MM.1S (cell line): ENCODE results near the gene SMG7.

Experiments
- CTCF ChIP-seq: fragments of 300-600 bp; sonication (generic); IDR thresholded peaks from 2 replicates; pipeline ENCODE4 v1.5.1; 2016; ENCODE audit warnings: antibody characterized with exemption, low read length, mixed read lengths
- EZH2 ChIP-seq: fragments of 300-600 bp; sonication (generic); optimal IDR thresholded peaks from 2 replicates; pipeline ENCODE3; 2017; ENCODE audit warnings: low read depth, mild to moderate bottlenecking, antibody characterized with exemption, low read length, mixed read lengths
- EZH2phosphoT487 ChIP-seq: fragments of 300-600 bp; sonication (generic); IDR thresholded peaks from 2 replicates; pipeline ENCODE4 v1.6.1; 2018; ENCODE audit warnings: antibody characterized with exemption, low read length

- TF ChIP-seq EZH2phosphoT487 (no peak), CTCF (no peak), EZH2 (no peak)
These were observed 116.5 kb downstream of the SMG7 start for GRCh38 chr1:183588827-183589226.
